ENCODE results near the gene DHH. TPM values are rescaled to one million over a fixed set of nuclear protein-coding genes. Genes with fewer than 3 reads are reported as not detected.
"Not testable (repeated sequence)": the region's sequence is repeated elsewhere in the genome, so short reads cannot be mapped to it uniquely, and the experiment has no call there.

DHH gene
- total RNA-seq, 2 donors from 2014 or later, result 0.35 to 0.56 TPM

- Histone ChIP-seq H3K27ac (peak overlapping the region; percentile 97 to 98), H3K4me1 (peaks cover 0 to 31% of the 10 kb centered on the region in 2 donors), H3K27me3 (no peaks in the 10 kb centered on the region), H3K36me3 (peaks cover 30% of the 10 kb centered on the region), H3K4me3 (peak overlapping the region; percentile 71 to 88), H3K9me3 (no peaks in the 10 kb centered on the region)
- DNase-seq (ENCODE audit: low spot score), result no peak
- no peak for TF ChIP-seq CTCF (IDR thresholded peaks at IDR 0.05)
These were observed 34.9 kb upstream of the DHH start for GRCh38 chr12:49129332-49130150.

- H3K9me3 ChIP-seq; H3K4me3 ChIP-seq; H3K27me3 ChIP-seq; H3K27ac ChIP-seq; DNase-seq (ENCODE audit: low spot score): not testable (repeated sequence)
- Histone ChIP-seq H3K4me1 (peaks cover 0 to 31% of the 10 kb centered on the region in 2 donors), H3K36me3 (peaks cover 30% of the 10 kb centered on the region)
These were observed 33.4 kb upstream of the DHH start for GRCh38 chr12:49127971-49128370.

GRCh38 chr12:49126852-49127763 lies 32.5 kb upstream of the DHH start:
- no peak overlapping the region for H3K27ac ChIP-seq
- H3K4me1 ChIP-seq, result peaks cover 0 to 23% of the 10 kb centered on the region in 2 donors
- H3K27me3 ChIP-seq, result no peaks in the 10 kb centered on the region
- H3K36me3 ChIP-seq, result peaks cover 30% of the 10 kb centered on the region
- TF ChIP-seq CTCF (IDR thresholded peaks at IDR 0.05), result no peak
- no peaks in the 10 kb centered on the region for H3K9me3 ChIP-seq
- no peak for DNase-seq (ENCODE audit: low spot score)
- no peak overlapping the region for H3K4me3 ChIP-seq

GRCh38 chr12:49121047-49121696 lies 26.6 kb upstream of the DHH start:
- peak; percentile 47 to 73 for TF ChIP-seq CTCF (IDR thresholded peaks at IDR 0.05)
- DNase-seq (ENCODE audit: low spot score), result no peak
- H3K27ac ChIP-seq, result no peak overlapping the region
- H3K9me3 ChIP-seq, result no peaks in the 10 kb centered on the region
- H3K4me1 ChIP-seq, result no peaks in the 10 kb centered on the region
- no peaks in the 10 kb centered on the region for H3K27me3 ChIP-seq
- no peak overlapping the region for H3K4me3 ChIP-seq
- H3K36me3 ChIP-seq, result no peaks in the 10 kb centered on the region

- H3K4me3 ChIP-seq, result peak overlapping the region; percentile 3 to 88
- peaks cover 0 to 44% of the 10 kb centered on the region in 2 donors for H3K4me1 ChIP-seq
- peak overlapping the region; percentile 99 for H3K27ac ChIP-seq
- TF ChIP-seq CTCF (IDR thresholded peaks at IDR 0.05), result no peak
- no peaks in the 10 kb centered on the region for H3K36me3 ChIP-seq
- no peaks in the 10 kb centered on the region for H3K9me3 ChIP-seq
- no peak for DNase-seq (ENCODE audit: low spot score)
- H3K27me3 ChIP-seq, result no peaks in the 10 kb centered on the region
These were observed 16.6 kb upstream of the DHH start for GRCh38 chr12:49111206-49111605.
